Measurements from ENCODE around the gene TTC28. TPM values are rescaled to one million over a fixed set of nuclear protein-coding genes. Genes with fewer than 3 reads are reported as not detected.
A peak's percentile ranks its signal among the peaks of the same experiment; 100 is the strongest.

TTC28 gene
- polyA plus RNA-seq, 6 donors from 2014 or later, result 2.2 to 5.0 (median 2.9) TPM

DNA sequence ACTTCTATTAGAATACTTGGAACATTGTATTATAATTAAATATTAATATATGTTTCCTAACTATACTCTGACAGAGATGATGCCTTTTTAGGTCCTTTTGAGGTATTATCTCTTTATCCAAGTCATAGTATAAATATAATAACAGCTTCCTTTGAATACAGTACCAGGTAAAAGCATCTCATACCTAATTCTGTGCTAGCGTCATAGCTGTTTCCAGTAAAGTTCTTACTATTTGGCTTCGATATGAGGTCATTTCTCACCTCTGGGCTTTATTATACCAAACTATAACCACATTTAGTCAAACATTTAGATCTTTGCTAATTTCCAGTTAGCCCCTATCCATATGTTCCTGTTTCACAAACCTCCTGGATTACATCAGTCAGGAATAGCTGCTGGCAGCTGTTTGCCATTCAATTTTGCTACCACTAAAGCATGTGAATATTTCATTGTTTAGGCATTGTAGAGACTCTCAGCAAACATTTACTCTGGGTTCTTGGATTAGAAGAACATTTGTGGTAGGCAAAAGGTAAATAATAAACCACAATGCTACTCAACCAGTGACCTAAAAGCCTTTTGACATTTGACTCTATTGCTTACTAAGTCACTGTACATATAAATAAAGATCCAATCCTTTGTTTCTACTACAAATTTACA lies 255.1 kb downstream of the TTC28 start:
- no peak for DNase-seq
- H3K4me1 Mint-ChIP-seq, result no peaks in the 10 kb centered on the region
- H3K4me3 Mint-ChIP-seq, result no peak overlapping the region
- ATAC-seq (ENCODE audit: low read depth in 2 of 2), result no peak
- peaks cover 0 to 5% (median 0%) of the 10 kb centered on the region in 3 donors for H3K27me3 Mint-ChIP-seq
- no peaks in the 10 kb centered on the region for H3K9me3 Mint-ChIP-seq
- no peak overlapping the region for H3K27ac Mint-ChIP-seq
- no peaks in the 10 kb centered on the region for H3K36me3 Mint-ChIP-seq

GRCh38 chr22:28419919-28420318 lies 259.7 kb downstream of the TTC28 start:
- ATAC-seq (ENCODE audit: low read depth in 2 of 2), result no peak
- no peaks in the 10 kb centered on the region for H3K27me3 Mint-ChIP-seq
- no peaks in the 10 kb centered on the region for H3K4me1 Mint-ChIP-seq
- no peak overlapping the region for H3K4me3 Mint-ChIP-seq
- DNase-seq, result no peak
- no peaks in the 10 kb centered on the region for H3K36me3 Mint-ChIP-seq
- H3K9me3 Mint-ChIP-seq, result no peaks in the 10 kb centered on the region
- H3K27ac Mint-ChIP-seq, result no peak overlapping the region

- ATAC-seq (ENCODE audit: low read depth in 2 of 2) (no peak), DNase-seq (no peak)
- H3K36me3 Mint-ChIP-seq, result no peaks in the 10 kb centered on the region
- H3K9me3 Mint-ChIP-seq, result no peaks in the 10 kb centered on the region
- H3K4me1 Mint-ChIP-seq, result no peaks in the 10 kb centered on the region
- H3K27ac Mint-ChIP-seq, result no peak overlapping the region
- H3K4me3 Mint-ChIP-seq, result no peak overlapping the region
- peaks cover 0 to 10% (median 9%) of the 10 kb centered on the region in 3 donors for H3K27me3 Mint-ChIP-seq
Measured at GRCh38 chr22:28418008-28418407, 261.6 kb downstream of the TTC28 start.

- H3K9me3 Mint-ChIP-seq, result no peaks in the 10 kb centered on the region
- H3K27ac Mint-ChIP-seq, result no peak overlapping the region
- H3K27me3 Mint-ChIP-seq, result peaks cover 0 to 16% (median 15%) of the 10 kb centered on the region in 3 donors
- no peaks in the 10 kb centered on the region for H3K4me1 Mint-ChIP-seq
- no peak overlapping the region for H3K4me3 Mint-ChIP-seq
- ATAC-seq (ENCODE audit: low read depth in 2 of 2), result no peak
- H3K36me3 Mint-ChIP-seq, result no peaks in the 10 kb centered on the region
- DNase-seq, result no peak
Measured at GRCh38 chr22:28417431-28417830, 262.2 kb downstream of the TTC28 start.

DNA sequence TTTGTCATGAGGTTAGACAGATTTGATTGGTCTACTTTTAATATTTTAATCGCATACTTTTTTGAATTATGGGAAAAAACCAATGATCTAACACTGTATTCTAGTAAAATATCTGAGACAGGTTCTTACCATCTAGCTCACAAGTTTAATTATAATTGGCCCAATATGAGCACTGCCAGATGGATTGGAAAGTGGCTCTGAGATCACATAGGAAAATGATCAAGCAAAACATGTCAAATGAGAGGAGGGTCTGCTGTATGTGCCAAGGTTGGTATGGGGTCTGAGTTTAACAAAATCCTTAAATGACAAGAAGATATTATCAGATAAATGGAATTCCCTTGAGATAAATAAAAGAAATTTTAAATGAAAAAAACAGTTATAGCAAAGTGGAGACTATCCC lies 264.7 kb downstream of the TTC28 start:
- ATAC-seq (ENCODE audit: low read depth in 2 of 2), result no peak
- H3K9me3 Mint-ChIP-seq, result no peaks in the 10 kb centered on the region

DNA sequence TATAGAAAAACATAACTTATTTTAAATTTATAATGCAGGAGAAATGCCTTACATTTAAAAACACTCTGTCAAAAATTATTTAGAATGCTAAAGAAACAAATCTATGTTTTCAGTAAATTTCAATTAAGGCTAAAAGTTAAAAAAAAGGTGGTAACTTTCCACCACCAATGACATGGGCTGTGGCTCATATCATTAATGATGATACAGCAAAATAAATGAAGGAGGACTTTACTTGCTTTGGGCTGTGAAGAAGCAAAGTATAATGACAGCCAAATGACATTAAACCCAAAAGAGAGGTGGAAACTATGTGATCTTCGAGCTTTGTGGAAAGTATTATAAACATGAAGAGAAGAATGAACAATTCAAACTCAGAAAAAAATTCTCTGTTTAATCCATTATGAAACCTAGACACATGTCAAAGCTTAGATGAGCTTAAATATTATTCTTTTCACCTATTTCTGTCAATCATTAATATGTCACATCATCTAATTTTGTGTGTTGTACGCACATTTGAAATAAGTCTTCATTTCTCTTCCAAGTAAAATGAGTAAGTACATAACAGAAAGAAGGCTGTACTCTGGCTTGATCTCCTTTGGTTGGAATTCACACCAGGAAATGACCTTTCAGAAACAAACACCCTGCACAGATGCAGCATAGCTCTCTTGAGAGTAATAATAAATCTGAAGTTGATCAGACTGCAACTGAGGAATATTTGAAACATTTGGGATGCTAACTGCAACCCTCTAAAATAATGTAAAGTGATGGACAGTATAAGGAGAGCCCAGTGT lies 265.8 kb downstream of the TTC28 start:
- Mint-ChIP-seq H3K27me3 (peaks cover 0 to 28% (median 18%) of the 10 kb centered on the region in 3 donors), H3K36me3 (no peaks in the 10 kb centered on the region), H3K4me3 (no peak overlapping the region), H3K4me1 (no peaks in the 10 kb centered on the region), H3K9me3 (no peaks in the 10 kb centered on the region), H3K27ac (no peak overlapping the region)
- ATAC-seq (ENCODE audit: low read depth in 2 of 2) (no peak), DNase-seq (no peak)

More for the DNA sequence above, 264.7 kb downstream of the TTC28 start:
- Mint-ChIP-seq H3K27ac (no peak overlapping the region), H3K36me3 (no peaks in the 10 kb centered on the region), H3K4me3 (no peak overlapping the region), H3K27me3 (peaks cover 0 to 28% (median 18%) of the 10 kb centered on the region in 3 donors), H3K4me1 (no peaks in the 10 kb centered on the region)
- no peak for DNase-seq

DNA sequence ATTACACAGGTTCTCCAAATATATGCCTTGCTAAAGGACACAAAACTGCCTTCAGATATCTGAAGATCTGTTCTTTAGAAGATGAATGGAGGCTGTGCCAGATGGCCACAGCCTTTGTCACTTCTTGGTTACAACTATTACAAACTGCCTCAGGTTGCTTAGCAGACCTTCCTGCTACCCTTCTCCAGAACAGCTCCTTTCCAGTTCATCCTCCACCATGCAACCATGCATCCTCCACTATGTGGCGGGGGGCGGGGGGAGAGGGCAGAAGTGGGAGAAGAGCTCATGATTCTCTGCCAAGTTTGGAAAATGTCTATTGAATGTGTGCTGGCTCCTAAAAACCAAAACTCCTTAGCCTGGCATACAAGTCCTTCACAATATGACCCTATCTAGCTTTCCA lies 267.5 kb downstream of the TTC28 start:
- no peak overlapping the region for H3K27ac Mint-ChIP-seq
- H3K36me3 Mint-ChIP-seq, result no peaks in the 10 kb centered on the region
- no peaks in the 10 kb centered on the region for H3K4me1 Mint-ChIP-seq
- H3K27me3 Mint-ChIP-seq, result peaks cover 0 to 28% (median 18%) of the 10 kb centered on the region in 3 donors
- DNase-seq (no peak), ATAC-seq (ENCODE audit: low read depth in 2 of 2) (no peak)
- H3K9me3 Mint-ChIP-seq, result no peaks in the 10 kb centered on the region
- H3K4me3 Mint-ChIP-seq, result no peak overlapping the region

DNA sequence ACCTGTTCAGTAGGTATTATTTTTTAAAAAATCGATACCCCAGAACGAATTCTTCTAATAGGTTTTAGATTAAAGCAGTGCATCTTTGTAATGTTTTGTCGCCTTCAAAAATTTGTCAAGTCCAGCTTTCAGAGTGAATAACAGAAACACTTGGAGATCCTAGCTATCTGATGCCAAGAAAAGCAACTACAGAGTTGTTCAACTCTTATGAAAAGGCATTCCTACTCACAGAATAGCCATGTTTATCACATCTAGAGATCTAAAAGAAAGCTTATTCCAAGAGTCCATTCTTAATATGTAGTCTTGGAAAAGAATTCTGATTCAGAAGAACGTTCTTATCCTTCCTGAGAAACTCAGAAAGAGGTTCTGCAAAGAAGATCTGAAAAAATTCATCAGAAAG lies 268.5 kb downstream of the TTC28 start:
- Mint-ChIP-seq H3K9me3 (no peaks in the 10 kb centered on the region), H3K4me1 (no peaks in the 10 kb centered on the region), H3K27me3 (peaks cover 0 to 28% (median 18%) of the 10 kb centered on the region in 3 donors)

DNA sequence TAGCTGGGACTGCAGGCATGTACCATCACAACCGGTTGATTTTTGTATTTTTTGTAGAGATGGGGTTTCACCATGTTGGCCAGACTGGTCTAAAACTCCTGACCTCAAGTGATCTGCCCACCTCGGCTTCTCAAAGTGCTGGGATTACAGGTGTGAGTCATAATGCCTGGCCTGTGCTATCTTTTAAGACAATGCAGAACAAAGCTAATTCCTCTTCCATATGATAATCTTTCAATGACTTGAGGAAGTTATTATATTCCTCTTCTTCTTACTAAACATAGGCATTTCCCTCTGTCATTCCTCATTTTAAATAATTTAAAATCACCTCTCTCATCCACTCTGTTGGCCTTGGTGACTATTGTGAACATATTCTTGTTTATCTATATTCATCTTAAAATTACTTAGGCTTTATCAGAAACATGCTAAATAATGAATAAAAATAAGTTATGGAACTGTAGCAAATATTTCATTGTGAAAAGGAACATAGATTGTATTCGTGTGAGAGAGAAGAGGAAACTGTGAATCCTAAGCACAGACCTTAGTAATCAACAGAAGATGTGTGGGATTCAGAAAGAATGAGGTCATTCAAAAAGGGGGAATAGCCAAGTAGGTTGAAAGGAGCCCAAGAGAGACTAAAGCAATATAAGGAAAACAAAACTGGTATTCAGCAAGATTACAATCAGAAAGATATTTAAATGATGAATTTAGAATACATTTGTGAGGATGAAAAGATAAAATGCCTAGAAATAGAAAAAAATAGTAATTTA lies 269.4 kb downstream of the TTC28 start:
- H3K4me1 Mint-ChIP-seq, result no peaks in the 10 kb centered on the region
- DNase-seq (no peak), ATAC-seq (ENCODE audit: low read depth in 2 of 2) (no peak)
- H3K9me3 Mint-ChIP-seq, result no peaks in the 10 kb centered on the region
- no peak overlapping the region for H3K27ac Mint-ChIP-seq
- no peaks in the 10 kb centered on the region for H3K36me3 Mint-ChIP-seq
- H3K27me3 Mint-ChIP-seq, result peaks cover 0 to 28% (median 18%) of the 10 kb centered on the region in 3 donors
- no peak overlapping the region for H3K4me3 Mint-ChIP-seq

More for the DNA sequence above, 268.5 kb downstream of the TTC28 start:
- H3K36me3 Mint-ChIP-seq, result no peaks in the 10 kb centered on the region
- no peak overlapping the region for H3K4me3 Mint-ChIP-seq
- DNase-seq (no peak), ATAC-seq (ENCODE audit: low read depth in 2 of 2) (no peak)
- H3K27ac Mint-ChIP-seq, result no peak overlapping the region

GRCh38 chr22:28408709-28409108 lies 270.9 kb downstream of the TTC28 start:
- Mint-ChIP-seq H3K36me3 (no peaks in the 10 kb centered on the region), H3K9me3 (no peaks in the 10 kb centered on the region), H3K4me1 (no peaks in the 10 kb centered on the region), H3K4me3 (no peak overlapping the region), H3K27ac (no peak overlapping the region), H3K27me3 (peaks cover 0 to 19% (median 11%) of the 10 kb centered on the region in 3 donors)
- no peak for DNase-seq
- no peak for ATAC-seq (ENCODE audit: low read depth in 2 of 2)

- ATAC-seq (ENCODE audit: low read depth in 2 of 2) (no peak), DNase-seq (no peak)
- H3K9me3 Mint-ChIP-seq, result no peaks in the 10 kb centered on the region
- H3K27me3 Mint-ChIP-seq, result peaks cover 0 to 15% (median 5%) of the 10 kb centered on the region in 3 donors
- H3K36me3 Mint-ChIP-seq, result no peaks in the 10 kb centered on the region
- no peak overlapping the region for H3K4me3 Mint-ChIP-seq
- no peak overlapping the region for H3K27ac Mint-ChIP-seq
- H3K4me1 Mint-ChIP-seq, result no peaks in the 10 kb centered on the region
Measured at GRCh38 chr22:28407645-28408044, 272.0 kb downstream of the TTC28 start.

- Mint-ChIP-seq H3K4me1 (no peaks in the 10 kb centered on the region), H3K27me3 (peaks cover 0 to 8% (median 0%) of the 10 kb centered on the region in 3 donors), H3K27ac (no peak overlapping the region), H3K4me3 (no peak overlapping the region), H3K36me3 (no peaks in the 10 kb centered on the region), H3K9me3 (no peaks in the 10 kb centered on the region)
- DNase-seq (no peak), ATAC-seq (ENCODE audit: low read depth in 2 of 2) (no peak)
Measured at GRCh38 chr22:28406246-28406645, 273.4 kb downstream of the TTC28 start.

DNA sequence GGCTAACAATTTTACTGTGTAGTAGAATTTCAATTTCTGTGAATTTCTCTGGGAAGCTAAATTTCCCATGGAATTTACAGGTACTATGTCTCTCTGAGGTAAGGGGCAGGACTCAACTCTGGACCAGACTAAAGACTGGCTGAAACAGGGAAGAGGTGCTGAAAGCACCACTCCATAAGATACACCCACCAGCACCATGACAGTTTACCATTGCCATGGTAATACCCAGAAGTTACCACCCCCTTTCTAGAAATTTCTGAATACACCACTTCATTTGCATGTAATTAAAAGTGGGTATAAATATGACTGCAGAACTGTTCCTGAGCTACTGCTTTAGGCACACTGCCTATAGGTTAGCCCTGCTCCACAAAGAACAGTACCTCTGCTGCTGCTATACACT lies 274.1 kb downstream of the TTC28 start:
- H3K27me3 Mint-ChIP-seq, result peaks cover 0 to 6% (median 0%) of the 10 kb centered on the region in 3 donors
- peak overlapping the region in 1 of 6 donors; percentile 63 for H3K27ac Mint-ChIP-seq
- no peak for DNase-seq
- H3K36me3 Mint-ChIP-seq, result no peaks in the 10 kb centered on the region
- H3K4me3 Mint-ChIP-seq, result no peak overlapping the region
- H3K4me1 Mint-ChIP-seq, result no peaks in the 10 kb centered on the region
- no peaks in the 10 kb centered on the region for H3K9me3 Mint-ChIP-seq
- no peak for ATAC-seq (ENCODE audit: low read depth in 2 of 2)
